ENCODE results near the gene SSNA1.

GRCh38 chr9:137165250-137165836 lies 23.1 kb upstream of the SSNA1 start:
- no peak for TF ChIP-seq CTCF (IDR thresholded peaks at IDR 0.05; ENCODE audit: low read depth, low read length)
- TF ChIP-seq EZH2phosphoT487 (IDR thresholded peaks at IDR 0.05; ENCODE audit: low read depth), result no peak
